ENCODE results near the gene GADD45B.
"Not testable (repeated sequence)": the region's sequence is repeated elsewhere in the genome, so short reads cannot be mapped to it uniquely, and the experiment has no call there.

The GADD45B gene

DNA sequence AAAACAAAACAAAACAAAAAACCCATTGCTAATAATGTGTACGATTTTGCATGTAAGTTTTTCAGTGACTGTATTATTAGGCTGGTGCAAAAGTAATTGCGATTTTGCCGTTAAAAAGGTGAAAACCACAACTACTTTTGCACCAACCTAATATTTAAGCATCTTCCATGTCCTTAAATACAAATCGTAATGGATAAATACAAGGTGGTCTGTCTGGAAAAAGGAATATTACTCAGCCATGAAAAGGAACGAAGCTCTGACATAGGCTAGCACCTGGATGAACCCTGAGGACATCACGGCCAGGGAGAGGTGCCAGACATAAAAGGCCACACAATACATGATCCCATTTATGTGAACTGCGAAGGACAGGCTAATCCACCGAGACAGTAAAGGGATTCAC lies 33.2 kb downstream of the GADD45B start:
- no peak overlapping the region for H3K27ac ChIP-seq (ENCODE audit: low read depth, low read length)
- H3K4me1 ChIP-seq (ENCODE audit: control insufficient read depth, insufficient read depth, low read length): peaks cover 7% of the 10 kb centered on the region
- H3K4me3 ChIP-seq (ENCODE audit: low read depth, low read length): no peak overlapping the region
- H3K27me3 ChIP-seq (ENCODE audit: control insufficient read depth, insufficient read depth, low read length): no peaks in the 10 kb centered on the region
- H3K36me3 ChIP-seq (ENCODE audit: control insufficient read depth, insufficient read depth, low read length): no peaks in the 10 kb centered on the region
- H3K9me3 ChIP-seq (ENCODE audit: control insufficient read depth, insufficient read depth, low read depth, low read length): no peaks in the 10 kb centered on the region
- H3K9ac ChIP-seq (ENCODE audit: low read length): no peak overlapping the region

DNA sequence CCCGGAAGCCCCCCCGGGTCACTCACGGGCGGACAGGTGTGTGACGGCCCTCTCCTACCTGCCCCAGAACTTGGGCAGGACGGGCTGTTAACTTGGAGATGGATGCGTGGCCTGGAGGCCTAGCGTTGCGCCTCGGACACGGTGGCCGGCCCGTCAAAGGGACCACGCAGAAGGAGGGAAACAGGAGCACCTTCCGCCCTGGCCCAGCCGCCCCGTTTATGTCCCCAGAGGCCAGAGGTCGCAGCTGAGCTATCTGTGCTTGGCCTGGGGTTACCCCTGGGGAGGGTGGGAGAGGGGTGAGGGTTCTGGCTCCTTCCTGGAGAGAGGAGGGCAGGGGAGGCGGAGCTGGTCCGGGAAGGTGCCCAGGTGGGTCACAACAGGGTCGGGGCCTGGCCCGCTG lies 35.6 kb downstream of the GADD45B start:
- no peaks in the 10 kb centered on the region for H3K27me3 ChIP-seq (ENCODE audit: control insufficient read depth, insufficient read depth, low read length)
- no peak overlapping the region for H3K4me3 ChIP-seq (ENCODE audit: low read depth, low read length)
- no peak overlapping the region for H3K27ac ChIP-seq (ENCODE audit: low read depth, low read length)
- no peaks in the 10 kb centered on the region for H3K9me3 ChIP-seq (ENCODE audit: control insufficient read depth, insufficient read depth, low read depth, low read length)
- H3K9ac ChIP-seq (ENCODE audit: low read length): no peak overlapping the region
- H3K4me1 ChIP-seq (ENCODE audit: control insufficient read depth, insufficient read depth, low read length): peaks cover 8% of the 10 kb centered on the region
- no peaks in the 10 kb centered on the region for H3K36me3 ChIP-seq (ENCODE audit: control insufficient read depth, insufficient read depth, low read length)

DNA sequence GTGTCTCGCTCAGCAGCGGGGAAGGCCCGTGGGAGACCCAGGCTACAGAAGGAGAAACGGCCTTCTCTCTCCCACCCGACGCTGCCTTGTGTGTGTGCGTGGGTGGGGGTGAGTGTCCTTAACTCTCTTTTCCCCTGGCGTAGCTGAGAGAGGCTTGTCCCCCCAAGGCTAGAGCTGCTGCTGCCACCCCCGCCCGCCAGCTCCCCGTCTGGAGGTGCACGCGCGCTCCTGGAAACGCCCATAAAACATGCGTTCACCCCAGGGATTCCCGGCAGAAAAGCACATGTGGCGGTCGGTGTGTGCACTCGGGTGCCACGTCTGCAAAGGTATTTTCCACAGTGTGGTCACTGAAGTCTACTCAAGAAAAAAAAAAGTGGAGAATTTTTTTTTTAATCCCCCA lies 36.1 kb downstream of the GADD45B start:
- H3K4me1 ChIP-seq (ENCODE audit: control insufficient read depth, insufficient read depth, low read length): peaks cover 11% of the 10 kb centered on the region
- H3K27me3 ChIP-seq (ENCODE audit: control insufficient read depth, insufficient read depth, low read length): no peaks in the 10 kb centered on the region
- no peaks in the 10 kb centered on the region for H3K36me3 ChIP-seq (ENCODE audit: control insufficient read depth, insufficient read depth, low read length)
- H3K9me3 ChIP-seq (ENCODE audit: control insufficient read depth, insufficient read depth, low read depth, low read length): no peaks in the 10 kb centered on the region
- H3K4me3 ChIP-seq (ENCODE audit: low read depth, low read length): no peak overlapping the region
- H3K9ac ChIP-seq (ENCODE audit: low read length): no peak overlapping the region
- no peak overlapping the region for H3K27ac ChIP-seq (ENCODE audit: low read depth, low read length)

DNA sequence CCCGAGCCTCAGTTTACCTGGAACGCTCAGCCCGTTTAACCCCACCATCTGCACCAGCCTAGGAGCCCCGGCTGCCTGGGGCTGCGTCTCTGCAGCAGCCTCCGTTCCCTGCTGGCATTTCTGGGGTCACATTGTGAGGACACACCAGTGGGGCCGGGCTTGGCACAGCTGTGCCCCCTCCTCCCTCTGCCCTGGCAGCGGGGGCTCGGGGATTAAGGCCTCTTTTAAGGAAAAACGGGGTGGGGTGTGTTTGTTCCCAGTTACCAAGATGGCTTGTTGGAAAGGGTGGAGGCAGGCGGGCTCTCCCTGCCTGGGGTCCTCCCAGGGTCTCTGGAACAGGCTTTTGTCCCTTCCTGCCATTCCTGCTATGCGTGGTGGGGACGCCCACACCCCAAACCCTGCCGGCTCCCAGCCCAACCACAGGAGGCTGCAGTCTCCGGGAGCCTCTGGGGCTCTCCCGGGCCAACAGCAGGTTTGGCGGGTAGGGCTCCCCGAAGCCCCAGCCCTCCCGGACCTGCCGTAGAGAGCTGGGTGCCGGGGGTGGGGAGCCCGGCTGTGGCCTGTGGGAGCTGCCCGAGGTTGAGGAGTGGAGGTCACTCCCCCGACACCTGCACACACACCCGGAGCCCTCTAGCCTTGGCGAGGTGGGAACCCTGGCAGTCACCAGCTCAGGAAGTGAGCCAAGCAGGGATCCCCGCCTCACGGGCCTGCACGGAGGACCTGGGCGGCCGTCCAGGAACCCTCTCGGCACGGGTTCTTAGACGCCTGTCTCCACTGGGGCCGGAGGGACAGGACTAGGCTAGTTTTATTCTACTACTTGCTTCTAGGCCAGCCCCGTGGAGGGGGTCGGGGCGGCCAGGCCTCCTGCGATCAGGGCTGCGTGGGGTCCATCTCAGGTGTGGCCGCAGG lies 36.9 kb downstream of the GADD45B start:
- Histone ChIP-seq H3K9ac (ENCODE audit: low read length) (no peak overlapping the region), H3K27me3 (ENCODE audit: control insufficient read depth, insufficient read depth, low read length) (no peaks in the 10 kb centered on the region), H3K27ac (ENCODE audit: low read depth, low read length) (no peak overlapping the region), H3K4me3 (ENCODE audit: low read depth, low read length) (no peak overlapping the region), H3K9me3 (ENCODE audit: control insufficient read depth, insufficient read depth, low read depth, low read length) (no peaks in the 10 kb centered on the region), H3K4me1 (ENCODE audit: control insufficient read depth, insufficient read depth, low read length) (peaks cover 11% of the 10 kb centered on the region; the same call in 1 of the 2 replicates), H3K36me3 (ENCODE audit: control insufficient read depth, insufficient read depth, low read length) (no peaks in the 10 kb centered on the region)

DNA sequence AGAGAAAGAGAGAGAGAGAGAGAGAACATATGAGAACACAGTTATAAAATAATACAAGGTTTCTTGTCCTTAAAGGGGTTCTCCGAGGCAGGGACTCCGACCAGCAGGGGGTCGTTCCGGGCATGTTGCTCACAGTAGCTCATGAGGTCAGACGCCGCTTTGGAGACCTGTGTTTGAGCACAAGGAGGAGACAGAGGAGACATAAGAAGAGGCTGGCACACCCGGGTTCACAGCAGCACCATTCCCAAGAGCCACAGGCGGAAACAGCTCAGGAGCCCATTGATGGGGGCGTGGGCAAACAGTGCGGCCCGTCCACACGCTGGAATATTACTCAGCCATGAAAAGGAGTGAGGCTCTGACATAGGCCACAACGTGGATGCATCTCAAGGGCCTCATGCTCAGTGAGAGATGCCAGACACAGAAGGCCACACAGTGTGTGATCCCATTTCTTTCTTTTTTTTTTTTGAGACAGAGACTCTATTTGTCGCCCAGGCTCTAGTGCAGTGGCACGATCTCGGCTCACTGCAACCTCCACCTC lies 39.1 kb downstream of the GADD45B start:
- H3K4me3 ChIP-seq (ENCODE audit: low read depth, low read length): no peak overlapping the region
- H3K4me1 ChIP-seq (ENCODE audit: control insufficient read depth, insufficient read depth, low read length): peaks cover 20% of the 10 kb centered on the region; the same call in 1 of the 2 replicates
- no peak overlapping the region for H3K9ac ChIP-seq (ENCODE audit: low read length)
- no peaks in the 10 kb centered on the region for H3K9me3 ChIP-seq (ENCODE audit: control insufficient read depth, insufficient read depth, low read depth, low read length)
- H3K27me3 ChIP-seq (ENCODE audit: control insufficient read depth, insufficient read depth, low read length): no peaks in the 10 kb centered on the region
- H3K27ac ChIP-seq (ENCODE audit: low read depth, low read length): no peak overlapping the region
- H3K36me3 ChIP-seq (ENCODE audit: control insufficient read depth, insufficient read depth, low read length): no peaks in the 10 kb centered on the region

DNA sequence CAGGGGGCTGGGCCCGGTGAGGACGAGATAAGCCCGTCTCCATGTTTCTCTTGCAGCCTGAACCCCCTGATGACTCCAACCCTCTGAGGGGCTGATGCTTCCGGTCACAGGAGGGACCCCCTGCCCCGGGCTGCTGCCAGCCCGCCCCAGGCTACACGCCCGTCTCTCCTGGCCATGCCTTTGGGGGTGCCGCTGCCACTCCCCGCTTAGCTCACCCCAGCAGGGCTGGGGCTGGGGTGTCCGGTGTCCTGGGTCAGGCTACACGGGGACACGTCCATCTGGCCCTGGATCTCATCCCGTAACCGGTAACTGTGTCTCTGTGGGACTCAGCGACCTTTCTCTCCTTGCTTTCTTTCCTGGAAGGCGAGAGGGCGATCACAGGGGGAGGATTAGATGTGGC lies 40.8 kb downstream of the GADD45B start:
- H3K9ac ChIP-seq (ENCODE audit: low read length): no peak overlapping the region
- H3K27ac ChIP-seq (ENCODE audit: low read depth, low read length): no peak overlapping the region
- no peak overlapping the region for H3K4me3 ChIP-seq (ENCODE audit: low read depth, low read length)
- H3K27me3 ChIP-seq (ENCODE audit: control insufficient read depth, insufficient read depth, low read length): no peaks in the 10 kb centered on the region
- H3K9me3 ChIP-seq (ENCODE audit: control insufficient read depth, insufficient read depth, low read depth, low read length): no peaks in the 10 kb centered on the region
- H3K36me3 ChIP-seq (ENCODE audit: control insufficient read depth, insufficient read depth, low read length): no peaks in the 10 kb centered on the region
- peaks cover 24% of the 10 kb centered on the region; the same call in 1 of the 2 replicates for H3K4me1 ChIP-seq (ENCODE audit: control insufficient read depth, insufficient read depth, low read length)

DNA sequence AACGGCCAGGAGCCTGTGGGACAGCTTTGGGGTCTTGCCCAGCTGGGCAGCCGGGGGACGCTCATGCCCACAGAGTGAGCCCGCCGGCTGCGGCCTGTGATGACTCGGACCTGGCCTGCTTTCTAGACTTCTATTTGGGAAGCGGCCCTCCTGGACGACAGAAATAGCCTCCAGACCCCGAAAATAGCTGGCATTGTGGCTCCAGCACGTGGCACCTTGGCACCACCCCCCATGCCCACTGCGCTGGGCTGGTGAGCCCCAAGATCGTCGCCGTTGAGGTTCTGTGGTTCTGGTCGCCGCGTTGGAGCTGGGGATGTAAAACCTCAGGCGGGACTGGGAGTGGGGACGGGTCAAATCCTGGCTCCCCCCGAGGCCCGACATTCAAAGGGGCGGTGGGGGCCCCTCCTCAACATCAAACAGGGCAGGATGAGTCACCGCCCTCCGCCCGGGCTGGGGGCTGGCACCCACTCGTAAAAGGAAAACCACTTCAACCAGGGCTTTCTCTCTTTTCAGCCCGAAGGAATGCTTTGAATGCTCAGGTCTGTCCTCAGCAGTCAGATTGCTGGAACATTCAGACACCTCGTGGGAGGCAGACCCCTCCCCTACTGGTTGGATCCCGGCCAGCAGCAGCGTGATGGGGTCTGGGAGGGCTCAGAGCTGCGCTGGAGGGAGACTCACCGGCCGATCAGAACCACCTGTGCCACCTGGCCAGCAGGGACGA lies 42.1 kb downstream of the GADD45B start:
- Histone ChIP-seq H3K9ac (ENCODE audit: low read length) (no peak overlapping the region), H3K36me3 (ENCODE audit: control insufficient read depth, insufficient read depth, low read length) (no peaks in the 10 kb centered on the region), H3K9me3 (ENCODE audit: control insufficient read depth, insufficient read depth, low read depth, low read length) (no peaks in the 10 kb centered on the region), H3K4me3 (ENCODE audit: low read depth, low read length) (no peak overlapping the region), H3K27ac (ENCODE audit: low read depth, low read length) (no peak overlapping the region), H3K27me3 (ENCODE audit: control insufficient read depth, insufficient read depth, low read length) (no peaks in the 10 kb centered on the region), H3K4me1 (ENCODE audit: control insufficient read depth, insufficient read depth, low read length) (peaks cover 22% of the 10 kb centered on the region; the same call in 1 of the 2 replicates)

DNA sequence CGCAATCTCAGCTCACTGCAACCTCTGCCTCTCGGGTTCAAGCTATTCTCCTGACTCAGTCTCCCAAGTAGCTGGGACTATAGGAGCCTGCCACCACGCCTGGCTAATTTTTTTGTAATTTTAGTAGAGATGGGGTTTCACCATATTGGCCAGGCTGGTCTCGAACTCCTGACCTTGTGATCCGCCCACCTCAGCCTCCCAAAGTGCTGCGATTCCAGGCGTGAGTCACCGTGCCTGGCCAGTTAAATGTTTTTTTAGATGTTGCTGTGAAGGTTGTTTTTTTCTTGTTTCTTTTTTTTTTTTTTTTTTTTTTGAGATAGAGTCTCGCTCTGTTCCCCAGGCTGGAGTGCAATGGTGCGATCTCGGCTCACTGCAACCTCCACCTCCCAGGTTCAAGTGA lies 42.9 kb downstream of the GADD45B start:
- not testable (repeated sequence) for H3K27me3 ChIP-seq (ENCODE audit: control insufficient read depth, insufficient read depth, low read length); H3K9me3 ChIP-seq (ENCODE audit: control insufficient read depth, insufficient read depth, low read depth, low read length); H3K9ac ChIP-seq (ENCODE audit: low read length); H3K27ac ChIP-seq (ENCODE audit: low read depth, low read length); H3K4me3 ChIP-seq (ENCODE audit: low read depth, low read length); H3K36me3 ChIP-seq (ENCODE audit: control insufficient read depth, insufficient read depth, low read length)
- peaks cover 26% of the 10 kb centered on the region; the same call in 1 of the 2 replicates for H3K4me1 ChIP-seq (ENCODE audit: control insufficient read depth, insufficient read depth, low read length)

DNA sequence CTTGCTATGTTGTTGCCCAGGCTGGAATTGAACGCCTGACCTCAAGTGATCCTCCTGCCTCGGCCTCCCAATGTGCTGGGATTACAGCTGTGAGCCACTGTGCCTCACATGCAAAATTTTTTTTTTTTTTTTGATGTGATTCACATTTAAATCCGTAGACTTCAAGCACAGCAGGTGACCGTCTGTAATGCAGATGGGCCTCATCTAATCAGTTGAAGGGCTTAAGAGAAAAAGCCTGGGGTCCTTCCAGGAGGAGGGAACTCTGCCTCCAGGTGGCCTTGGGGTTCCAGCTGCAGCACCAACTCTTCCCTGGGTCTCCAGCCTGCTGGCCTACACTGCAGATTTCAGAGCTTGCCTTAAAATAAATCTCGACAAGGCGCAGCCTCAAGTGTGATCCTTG lies 43.6 kb downstream of the GADD45B start:
- Histone ChIP-seq H3K27me3 (ENCODE audit: control insufficient read depth, insufficient read depth, low read length) (no peaks in the 10 kb centered on the region), H3K4me3 (ENCODE audit: low read depth, low read length) (no peak overlapping the region), H3K27ac (ENCODE audit: low read depth, low read length) (no peak overlapping the region), H3K9me3 (ENCODE audit: control insufficient read depth, insufficient read depth, low read depth, low read length) (no peaks in the 10 kb centered on the region), H3K36me3 (ENCODE audit: control insufficient read depth, insufficient read depth, low read length) (no peaks in the 10 kb centered on the region), H3K4me1 (ENCODE audit: control insufficient read depth, insufficient read depth, low read length) (peaks cover 30% of the 10 kb centered on the region), H3K9ac (ENCODE audit: low read length) (no peak overlapping the region)

DNA sequence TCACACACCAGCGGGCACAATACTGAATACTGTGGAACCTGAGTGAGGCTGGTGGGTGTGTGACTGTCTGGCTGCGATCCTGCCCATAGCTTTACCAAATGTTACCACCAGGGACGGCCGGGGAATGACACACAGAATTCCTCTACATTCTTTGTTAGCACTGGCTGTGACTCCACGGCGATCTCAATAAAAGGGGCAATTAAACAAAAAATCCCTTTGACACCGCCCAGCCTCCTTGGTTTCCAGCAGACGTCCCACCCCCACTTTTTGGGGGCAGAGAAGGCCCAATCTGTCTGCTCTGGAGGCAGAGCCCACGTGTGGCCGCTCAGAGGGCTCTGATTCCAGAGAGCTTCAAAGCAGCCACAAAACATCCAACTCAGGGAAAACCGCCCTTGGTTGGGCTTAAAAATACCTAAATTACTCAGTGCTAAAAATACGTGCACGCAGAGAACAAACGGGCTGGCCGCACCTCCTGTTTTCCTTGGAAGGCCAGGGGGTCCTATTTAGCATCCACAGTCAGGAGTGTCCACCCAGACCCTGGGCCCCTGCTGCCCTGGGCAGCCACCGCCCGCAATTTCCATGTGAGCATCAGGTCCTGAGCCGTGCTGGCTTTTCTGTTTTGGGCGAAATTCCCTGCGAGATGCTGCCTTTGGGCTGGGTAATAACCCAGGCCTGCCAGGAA lies 47.8 kb downstream of the GADD45B start:
- Histone ChIP-seq H3K27ac (ENCODE audit: low read depth, low read length) (no peak overlapping the region), H3K9me3 (ENCODE audit: control insufficient read depth, insufficient read depth, low read depth, low read length) (no peaks in the 10 kb centered on the region), H3K9ac (ENCODE audit: low read length) (no peak overlapping the region), H3K4me3 (ENCODE audit: low read depth, low read length) (no peak overlapping the region), H3K27me3 (ENCODE audit: control insufficient read depth, insufficient read depth, low read length) (no peaks in the 10 kb centered on the region), H3K36me3 (ENCODE audit: control insufficient read depth, insufficient read depth, low read length) (no peaks in the 10 kb centered on the region), H3K4me1 (ENCODE audit: control insufficient read depth, insufficient read depth, low read length) (peaks cover 22% of the 10 kb centered on the region)
